Measurements from ENCODE around the gene ADAMTS9.

Gene ADAMTS9

DNA sequence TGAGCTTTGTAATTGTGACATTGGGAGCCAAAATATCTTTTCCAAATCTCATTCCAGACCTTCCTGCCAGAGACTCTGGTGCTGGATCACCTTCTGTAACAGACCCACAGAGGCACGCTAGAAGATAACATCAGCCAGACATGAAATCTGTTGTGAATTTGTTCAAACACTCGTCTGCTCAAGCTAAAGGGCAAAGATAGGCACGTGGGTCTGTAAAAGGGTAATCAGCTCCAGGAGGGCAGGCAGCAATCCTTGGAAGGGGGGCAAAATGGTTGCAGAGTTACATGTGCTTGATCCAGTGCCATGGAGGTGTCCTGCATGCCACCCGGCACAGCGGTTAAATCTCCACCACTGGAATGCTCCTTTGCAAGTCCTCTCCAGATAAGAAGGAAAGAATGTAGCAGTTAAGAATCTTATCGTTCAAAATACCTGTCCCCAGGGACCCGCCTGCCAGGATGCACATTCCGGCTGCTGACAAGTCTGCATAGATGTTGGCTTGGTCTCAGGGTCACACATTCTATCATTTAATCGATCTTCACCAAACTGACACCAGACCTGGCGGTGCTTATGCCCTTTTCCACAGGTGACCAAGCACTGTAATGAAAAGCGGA, 74.8 kb downstream of the ADAMTS9 start:
- no peak for DNase-seq

DNA sequence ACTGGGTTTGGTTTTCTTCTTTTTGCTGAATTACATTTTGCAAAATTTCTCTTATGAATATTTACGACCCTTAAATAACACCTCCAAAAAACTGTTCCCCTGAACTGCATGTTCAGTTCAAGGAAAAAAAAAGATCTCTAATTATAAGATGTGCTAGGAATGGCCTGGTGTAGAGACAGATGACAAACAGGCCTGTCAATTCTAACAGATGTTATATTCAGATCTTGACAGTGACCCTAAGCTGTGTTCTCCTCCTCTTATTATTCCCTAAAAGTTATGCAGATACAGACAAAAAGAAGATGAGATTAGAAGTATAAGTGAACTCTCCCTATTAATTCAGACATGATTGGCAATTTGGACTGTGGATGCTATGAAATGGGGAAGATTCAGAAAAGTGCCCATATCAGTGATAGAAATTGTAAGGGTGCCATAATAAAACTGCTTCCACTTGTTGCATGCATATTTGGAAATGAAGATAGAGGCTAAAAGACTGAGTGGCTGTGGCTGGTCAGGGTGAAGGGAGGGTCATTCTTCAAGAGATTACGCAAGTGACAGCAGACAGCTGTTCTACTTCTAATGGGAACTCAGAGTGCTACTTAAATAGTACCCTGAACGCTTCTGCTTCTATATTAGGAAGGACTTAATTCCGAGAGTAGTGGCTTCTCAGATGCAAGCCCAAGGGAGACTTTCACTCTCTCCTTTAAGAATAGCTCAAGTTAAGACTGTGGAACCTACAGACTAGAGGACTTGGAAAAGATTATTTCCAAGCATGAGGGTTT, 75.5 kb downstream of the ADAMTS9 start:
- no peak for DNase-seq

DNA sequence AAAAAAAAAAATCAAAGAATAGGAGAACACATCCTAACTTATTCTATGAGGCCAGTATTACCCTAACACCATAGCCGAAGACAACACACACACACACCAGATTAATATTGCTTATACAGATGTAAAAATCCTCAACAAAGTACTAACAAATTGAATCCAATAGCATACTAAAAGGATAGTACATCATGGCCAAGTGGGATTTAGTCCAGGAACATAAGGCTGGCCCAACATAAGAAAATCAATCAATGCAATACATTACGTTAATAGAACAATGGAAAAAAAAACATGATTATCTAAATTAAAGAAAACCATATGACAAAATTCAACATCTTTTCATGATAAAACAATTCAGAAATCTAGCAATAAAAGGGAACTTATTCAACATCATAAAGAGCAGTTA, 79.1 kb downstream of the ADAMTS9 start:
- DNase-seq, result no peak

DNA sequence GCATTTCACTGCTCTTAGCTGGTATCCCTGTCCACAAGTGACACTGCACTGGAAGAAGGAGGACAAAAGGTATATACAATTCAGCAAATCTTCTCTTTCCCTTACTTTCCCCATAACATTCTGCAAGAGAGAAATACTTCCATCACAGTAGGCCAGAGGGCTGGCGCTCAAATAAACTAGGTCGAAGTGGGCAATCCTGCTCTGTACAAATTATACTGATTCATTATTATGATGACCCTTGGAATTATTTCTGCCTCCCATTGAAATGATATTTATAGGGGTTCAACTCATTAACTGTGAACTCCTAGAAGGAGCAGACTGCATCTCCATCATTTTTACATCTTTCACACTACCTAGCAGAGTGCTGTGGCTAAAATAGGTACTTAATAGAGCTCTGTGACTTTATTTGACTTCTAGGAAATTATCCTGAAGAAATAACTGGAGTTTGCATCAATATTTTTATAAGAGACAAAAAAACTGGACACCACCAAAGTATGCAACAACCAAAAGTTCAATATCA, 80.7 kb downstream of the ADAMTS9 start:
- no peak for DNase-seq

- no peak for DNase-seq
Observed at GRCh38 chr3:64604313-64604712, 83.5 kb downstream of the ADAMTS9 start.

DNA sequence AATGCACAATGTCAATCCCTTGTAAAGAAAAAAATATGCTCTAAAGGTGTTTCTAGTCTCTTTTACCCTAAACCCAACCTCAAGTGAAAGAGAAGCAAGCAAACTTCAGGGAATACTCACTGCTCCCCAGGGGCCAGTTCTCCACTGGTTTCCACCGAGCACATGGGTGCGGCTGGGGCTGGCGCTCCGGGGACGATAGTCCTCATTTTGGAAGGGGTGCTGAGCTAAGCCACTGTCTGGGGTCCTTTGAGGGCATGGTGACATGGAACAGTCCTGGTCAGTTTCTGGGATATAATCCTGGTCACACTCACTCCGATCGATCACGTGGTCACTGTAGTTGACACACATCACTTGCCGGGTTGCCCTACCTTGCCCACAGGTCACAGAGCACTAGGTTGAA, 86.0 kb downstream of the ADAMTS9 start:
- no peak for DNase-seq

GRCh38 chr3:64600246-64600950, 87.4 kb downstream of the ADAMTS9 start:
- DNase-seq, result no peak

- DNase-seq, result no peak
Observed at GRCh38 chr3:64599651-64600050, 88.1 kb downstream of the ADAMTS9 start.

DNA sequence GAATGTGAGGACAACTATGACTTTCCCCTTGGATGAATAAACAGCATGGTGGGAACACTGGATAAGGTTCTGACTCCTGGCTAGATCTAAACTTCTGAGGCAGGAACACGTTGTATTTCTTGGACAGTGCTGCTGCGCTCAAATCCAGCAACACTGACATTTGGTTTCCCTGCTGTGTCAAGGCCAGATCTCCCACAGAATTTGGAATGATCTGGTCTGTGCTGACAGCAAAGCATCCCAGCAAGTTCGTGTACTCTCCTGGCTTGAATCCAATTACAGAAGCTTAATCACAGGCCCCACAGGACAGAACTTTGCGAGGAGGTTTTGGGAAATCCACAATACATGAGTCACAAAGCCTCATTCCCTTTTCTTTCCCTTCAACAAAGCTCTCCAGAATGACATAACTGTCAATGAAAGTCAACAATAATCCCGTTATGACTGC, 92.5 kb downstream of the ADAMTS9 start:
- DNase-seq, result no peak

DNA sequence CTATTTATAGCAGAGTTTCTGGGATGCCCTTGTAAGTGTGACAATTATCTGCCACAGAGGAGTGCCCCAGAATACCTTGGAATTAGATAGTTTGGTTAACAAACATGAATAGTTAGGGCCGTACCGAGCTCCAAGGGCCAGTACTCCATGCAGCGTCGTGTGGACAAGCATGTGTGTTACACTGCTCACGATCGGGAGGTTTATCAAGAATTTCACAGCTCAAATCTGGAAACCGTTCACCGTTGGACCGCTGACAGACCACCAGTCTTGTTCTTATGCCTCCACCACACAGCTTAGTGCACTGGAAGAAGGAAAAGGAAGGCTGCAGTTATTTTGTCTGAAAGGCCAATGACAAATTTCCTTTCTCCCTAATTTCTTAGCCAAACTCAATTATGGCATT, 93.7 kb downstream of the ADAMTS9 start:
- no peak for DNase-seq

- DNase-seq, result no peak
Observed at GRCh38 chr3:64593350-64593749, 94.5 kb downstream of the ADAMTS9 start.

GRCh38 chr3:64591615-64592014, 96.2 kb downstream of the ADAMTS9 start:
- no peak for DNase-seq

DNA sequence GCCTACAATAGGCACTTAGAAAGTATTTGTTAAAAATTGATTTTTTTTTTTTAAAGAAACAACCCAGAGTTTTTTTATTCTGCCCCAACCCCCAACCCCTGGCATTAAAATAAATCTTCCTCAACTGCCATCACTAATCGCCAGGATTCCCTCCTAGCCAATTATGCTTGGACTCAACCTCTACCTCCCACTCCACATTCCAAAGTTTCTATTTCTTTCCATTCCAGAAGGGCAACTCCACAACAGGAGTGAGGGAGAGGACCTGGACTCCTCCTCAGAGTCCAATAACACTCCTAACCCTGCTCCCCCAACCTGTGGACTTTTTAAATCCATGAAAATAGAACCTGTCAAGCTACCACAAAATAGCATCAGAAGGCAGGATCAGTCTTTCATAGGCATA, 99.4 kb downstream of the ADAMTS9 start:
- DNase-seq, result no peak

- no peak for DNase-seq
Observed at GRCh38 chr3:64586952-64587351, 100.8 kb downstream of the ADAMTS9 start.

GRCh38 chr3:64584179-64584578, 103.6 kb downstream of the ADAMTS9 start:
- DNase-seq, result no peak

DNA sequence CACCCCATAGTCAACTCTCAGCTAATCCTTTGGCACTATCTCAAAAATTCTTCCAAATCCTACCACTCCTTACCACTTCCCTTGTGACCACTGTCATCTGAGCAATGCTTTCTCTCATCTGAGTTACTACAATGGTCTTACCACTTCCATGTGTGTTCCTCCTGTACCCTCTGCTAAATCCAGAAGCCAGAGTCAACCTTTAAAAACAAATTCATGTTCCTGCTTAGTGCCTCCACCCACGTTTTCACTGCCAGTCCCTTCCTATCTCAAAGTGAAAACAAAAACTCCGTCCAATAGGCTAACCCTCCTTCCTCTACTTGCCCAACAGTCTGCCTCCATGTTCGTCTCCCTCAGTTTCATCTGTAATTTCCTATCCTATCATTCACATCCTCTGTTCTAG, 109.0 kb downstream of the ADAMTS9 start:
- no peak for DNase-seq

DNA sequence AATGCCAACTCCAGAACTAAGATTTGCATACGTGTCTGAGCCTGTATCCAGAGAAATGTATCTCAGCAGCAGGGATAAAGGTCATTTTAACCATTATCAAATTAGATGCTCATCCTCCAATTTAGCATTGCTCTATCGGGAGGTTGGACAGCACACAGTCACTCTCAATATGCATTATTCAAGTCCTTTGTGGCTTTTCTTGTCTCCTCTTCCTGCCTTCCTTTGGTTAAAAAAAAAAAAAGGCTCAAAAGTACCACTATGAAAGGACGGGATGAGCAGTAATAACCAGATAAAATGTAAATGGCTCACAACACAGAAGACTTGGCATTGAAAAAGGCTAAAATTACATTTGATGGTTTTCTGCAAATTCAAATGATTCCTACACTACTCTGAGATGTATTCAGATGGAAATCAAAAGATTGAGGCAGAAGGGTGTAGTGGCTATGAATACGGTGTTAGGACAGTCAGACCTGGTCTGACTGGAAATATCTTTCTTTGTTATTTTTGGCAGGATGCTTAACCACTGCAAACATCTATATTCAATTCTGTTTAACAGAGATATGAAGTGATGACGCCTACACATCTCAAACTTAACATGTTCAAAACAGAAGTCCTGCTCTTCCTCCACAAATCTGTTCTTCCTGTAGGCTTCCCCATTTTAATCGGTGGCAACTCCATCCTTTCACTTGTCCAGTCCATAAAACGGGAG, 109.6 kb downstream of the ADAMTS9 start:
- DNase-seq, result no peak

GRCh38 chr3:64576211-64576775, 111.5 kb downstream of the ADAMTS9 start:
- DNase-seq, result no peak

- DNase-seq, result no peak
Observed at GRCh38 chr3:64575211-64575844, 112.5 kb downstream of the ADAMTS9 start.

GRCh38 chr3:64574194-64574593, 113.6 kb downstream of the ADAMTS9 start:
- DNase-seq, result no peak

DNA sequence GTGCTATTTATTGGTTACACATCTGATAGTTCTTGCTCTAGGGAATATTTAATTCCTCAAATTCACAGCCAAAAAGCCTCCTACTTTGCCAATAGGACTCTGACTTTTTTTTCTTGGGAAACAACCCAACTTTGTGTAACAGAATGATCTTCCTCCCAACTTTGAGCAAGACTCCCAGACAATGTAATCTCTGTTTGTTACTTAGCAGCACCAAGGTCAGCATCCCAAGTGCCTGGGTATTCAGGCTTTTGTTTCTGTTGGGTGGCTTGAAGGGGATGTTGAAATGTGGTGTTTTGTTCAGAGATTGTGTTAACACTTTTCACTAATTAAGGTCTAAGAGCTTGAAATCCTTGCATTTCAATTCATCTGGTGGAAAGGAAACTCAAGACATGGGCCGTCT, 115.8 kb downstream of the ADAMTS9 start:
- no peak for DNase-seq

- DNase-seq, result no peak
Observed at GRCh38 chr3:64568895-64569517, 118.8 kb downstream of the ADAMTS9 start.
